NCI-H2196 treated with DMSO at 0.1 percent for 48 hours (cell line): Measurements from ENCODE around the gene GLI2.

Source experiments
- DNase-seq: peaks from one replicate; lab custom pipeline; 2025; ENCODE audit not compliant: unreplicated experiment; lab: John Stamatoyannopoulos, UW

GLI2 gene

GRCh38 chr2:120735746-120736170, at the start of gene GLI2:
GLI2 (plus strand) TSS chr2:120735868; CDS start chr2:120797321, 61,453 bp downstream.
- DNase-seq = peak; percentile 28

GRCh38 chr2:120685974-120686297, 49.7 kb upstream of the GLI2 start:
- DNase-seq = no peak

- no peak for DNase-seq
These were observed 49.0 kb upstream of the GLI2 start for GRCh38 chr2:120686511-120687168.

GRCh38 chr2:120687210-120687609, 48.5 kb upstream of the GLI2 start:
- no peak for DNase-seq

GRCh38 chr2:120690521-120690920, 45.1 kb upstream of the GLI2 start:
- DNase-seq = no peak

GRCh38 chr2:120691410-120691809, 44.3 kb upstream of the GLI2 start:
- DNase-seq = peak; percentile 24

GRCh38 chr2:120692691-120693090, 43.0 kb upstream of the GLI2 start:
- DNase-seq = no peak

GRCh38 chr2:120693121-120693520, 42.5 kb upstream of the GLI2 start:
- DNase-seq = no peak

GRCh38 chr2:120694034-120694433, 41.6 kb upstream of the GLI2 start:
- no peak for DNase-seq

- DNase-seq = no peak
These were observed 38.2 kb upstream of the GLI2 start for GRCh38 chr2:120697471-120697870.

GRCh38 chr2:120699292-120699691, 36.4 kb upstream of the GLI2 start:
- no peak for DNase-seq

GRCh38 chr2:120700659-120701058, 35.0 kb upstream of the GLI2 start:
- no peak for DNase-seq

GRCh38 chr2:120701096-120701495, 34.6 kb upstream of the GLI2 start:
- DNase-seq = no peak

GRCh38 chr2:120701499-120701898, 34.2 kb upstream of the GLI2 start:
- DNase-seq = no peak

GRCh38 chr2:120702061-120702460, 33.6 kb upstream of the GLI2 start:
- no peak for DNase-seq

- no peak for DNase-seq
These were observed 32.9 kb upstream of the GLI2 start for GRCh38 chr2:120702801-120703200.

GRCh38 chr2:120703330-120703994, 32.2 kb upstream of the GLI2 start:
- no peak for DNase-seq

GRCh38 chr2:120704696-120705095, 31.0 kb upstream of the GLI2 start:
- DNase-seq = no peak

GRCh38 chr2:120707816-120708215, 27.9 kb upstream of the GLI2 start:
- DNase-seq = no peak

GRCh38 chr2:120708944-120709607, 26.6 kb upstream of the GLI2 start:
- no peak for DNase-seq

- no peak for DNase-seq
These were observed 26.0 kb upstream of the GLI2 start for GRCh38 chr2:120709608-120710041.

- DNase-seq = no peak
These were observed 25.4 kb upstream of the GLI2 start for GRCh38 chr2:120710256-120710655.
